NB4 (cell line): ENCODE data around the gene DDX3X.

Source experiments
- TF ChIP-seq, protein P1 (sequence below): IDR thresholded peaks from one replicate; pipeline ENCODE4 v1.5.1; 2012; ENCODE audit warnings: low read depth, low read length
- TF ChIP-seq, protein P2 (sequence below): IDR thresholded peaks from 2 replicates; pipeline ENCODE4 v1.6.1; 2011; ENCODE audit warnings: low read depth, low read length

DNA sequence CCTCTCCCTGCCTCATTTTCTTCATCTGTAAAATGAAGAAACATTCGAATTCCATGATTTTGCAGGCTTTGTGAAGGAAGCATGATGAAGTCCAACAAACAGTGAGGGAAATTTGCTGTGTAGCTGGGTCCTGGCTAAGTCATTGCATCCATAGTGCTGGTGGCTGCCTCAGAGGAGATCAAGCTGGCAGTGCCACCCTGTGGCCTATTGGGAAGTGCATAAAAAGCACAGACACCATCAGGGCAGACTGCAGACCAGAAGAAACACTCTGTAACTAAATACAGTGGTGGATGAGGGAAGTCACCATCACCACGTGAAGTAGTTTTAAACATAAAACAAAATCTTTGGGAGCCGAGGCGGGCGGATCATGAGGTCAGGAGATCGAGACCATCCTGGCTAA lies 40.7 kb upstream of the DDX3X start:
- TF ChIP-seq, protein P1, sequence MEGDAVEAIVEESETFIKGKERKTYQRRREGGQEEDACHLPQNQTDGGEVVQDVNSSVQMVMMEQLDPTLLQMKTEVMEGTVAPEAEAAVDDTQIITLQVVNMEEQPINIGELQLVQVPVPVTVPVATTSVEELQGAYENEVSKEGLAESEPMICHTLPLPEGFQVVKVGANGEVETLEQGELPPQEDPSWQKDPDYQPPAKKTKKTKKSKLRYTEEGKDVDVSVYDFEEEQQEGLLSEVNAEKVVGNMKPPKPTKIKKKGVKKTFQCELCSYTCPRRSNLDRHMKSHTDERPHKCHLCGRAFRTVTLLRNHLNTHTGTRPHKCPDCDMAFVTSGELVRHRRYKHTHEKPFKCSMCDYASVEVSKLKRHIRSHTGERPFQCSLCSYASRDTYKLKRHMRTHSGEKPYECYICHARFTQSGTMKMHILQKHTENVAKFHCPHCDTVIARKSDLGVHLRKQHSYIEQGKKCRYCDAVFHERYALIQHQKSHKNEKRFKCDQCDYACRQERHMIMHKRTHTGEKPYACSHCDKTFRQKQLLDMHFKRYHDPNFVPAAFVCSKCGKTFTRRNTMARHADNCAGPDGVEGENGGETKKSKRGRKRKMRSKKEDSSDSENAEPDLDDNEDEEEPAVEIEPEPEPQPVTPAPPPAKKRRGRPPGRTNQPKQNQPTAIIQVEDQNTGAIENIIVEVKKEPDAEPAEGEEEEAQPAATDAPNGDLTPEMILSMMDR, result no peak
- TF ChIP-seq, protein P2, sequence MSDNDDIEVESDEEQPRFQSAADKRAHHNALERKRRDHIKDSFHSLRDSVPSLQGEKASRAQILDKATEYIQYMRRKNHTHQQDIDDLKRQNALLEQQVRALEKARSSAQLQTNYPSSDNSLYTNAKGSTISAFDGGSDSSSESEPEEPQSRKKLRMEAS, result no peak
